Activated T-helper 2 cell treated with anti-CD3 and anti-CD28 coated beads, Interferon-gamma antibody, Interleukin-2, Interleukin-4, amounts not matched to agents 10 μg/mL and 5 μg/mL and 100 μg/mL, durations not matched to agents 14 hours and 24 hours and 36 hours (primary cell): ENCODE data around the gene DST. TPM values are rescaled to one million over a fixed set of nuclear protein-coding genes. Genes with fewer than 3 reads are reported as not detected.

Experiments used
- DNase-seq: peaks from one replicate; pipeline ENCODE4 v3.0.0; 2021; ENCODE audit warnings: low spot score
- H3K27ac Mint-ChIP-seq: one replicate; pipeline ENCODE4 v1.8.0; 2021; ENCODE audit warnings: mixed read lengths
- H3K27me3 Mint-ChIP-seq: one replicate; pipeline ENCODE4 v1.8.0; 2021; ENCODE audit warnings: low read depth, mixed read lengths
- H3K36me3 Mint-ChIP-seq: one replicate; pipeline ENCODE4 v1.8.0; 2021; ENCODE audit warnings: low read depth, mixed read lengths
- H3K4me1 Mint-ChIP-seq: one replicate; pipeline ENCODE4 v1.8.0; 2021; ENCODE audit warnings: low read depth, mixed read lengths
- H3K4me3 Mint-ChIP-seq: one replicate; pipeline ENCODE4 v1.8.0; 2021; ENCODE audit warnings: low read depth, mild to moderate bottlenecking, moderate library complexity, mixed read lengths
- H3K9me3 Mint-ChIP-seq: one replicate; pipeline ENCODE4 v1.8.0; 2021; ENCODE audit warnings: mixed read lengths
- intact Hi-C: fragments of 100-400 bp; cut with micrococcal nuclease; formaldehyde crosslinking; loops from one replicate; pipeline ENCODE4 v1.15.1; 2023
- total RNA-seq: library from RNA; stranded (reverse); gene quantifications from 2 replicates; pipeline ENCODE4 v1.2.3, GENCODE V29; 2022

The DST gene
- total RNA-seq, 1 donor from 2014 or later, result 7.2 TPM

DNA sequence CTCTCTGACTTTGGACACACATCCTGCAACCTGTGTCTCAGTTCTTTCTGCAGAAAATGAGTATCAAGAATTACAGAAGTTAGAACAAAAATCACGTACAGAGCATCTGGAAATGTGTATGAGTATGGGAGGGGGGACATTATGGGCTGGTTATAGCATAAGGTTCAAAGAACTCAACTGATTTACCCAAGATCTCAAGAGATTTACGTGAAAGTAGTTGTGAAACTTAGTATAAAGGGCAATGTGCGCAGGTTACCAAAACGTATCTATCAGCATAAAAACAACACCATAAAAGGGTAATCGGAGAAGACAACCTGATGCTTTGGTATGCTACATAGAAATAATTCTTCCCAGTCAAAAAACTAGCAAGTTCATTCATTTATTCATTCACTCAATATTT is 15.6 kb upstream of the DST start:
- peaks cover 11% of the 10 kb centered on the region for H3K4me1 Mint-ChIP-seq
- intact Hi-C loops, result no loop called here
- H3K36me3 Mint-ChIP-seq, result no peaks in the 10 kb centered on the region
- peaks cover 2% of the 10 kb centered on the region for H3K27me3 Mint-ChIP-seq
- no peak for DNase-seq
- no peaks in the 10 kb centered on the region for H3K9me3 Mint-ChIP-seq
- no peak overlapping the region for H3K27ac Mint-ChIP-seq
- H3K4me3 Mint-ChIP-seq, result no peak overlapping the region

DNA sequence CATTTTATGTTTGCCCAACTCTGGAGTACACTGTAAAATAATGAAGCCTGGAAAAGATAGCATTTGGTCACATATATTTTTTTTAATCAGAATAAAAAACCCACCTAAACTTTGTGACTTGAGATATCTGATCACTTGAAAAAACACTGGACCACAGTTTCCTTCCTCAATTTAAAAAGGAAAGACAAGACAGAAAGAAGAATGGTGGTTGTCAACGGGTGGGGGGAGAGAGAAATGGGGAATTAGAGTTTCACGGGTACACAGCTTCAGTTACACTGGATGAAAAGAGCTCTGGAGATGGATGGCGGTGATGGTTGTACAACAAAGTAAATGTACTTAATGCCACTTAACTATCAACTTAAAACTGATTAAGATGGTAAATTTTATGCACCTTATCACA is 14.7 kb upstream of the DST start:
- Mint-ChIP-seq H3K27ac (no peak overlapping the region), H3K4me3 (no peak overlapping the region), H3K36me3 (no peaks in the 10 kb centered on the region), H3K4me1 (peaks cover 11% of the 10 kb centered on the region), H3K9me3 (no peaks in the 10 kb centered on the region), H3K27me3 (peaks cover 2% of the 10 kb centered on the region)
- no peak for DNase-seq
- intact Hi-C loops, result no loop called here

DNA sequence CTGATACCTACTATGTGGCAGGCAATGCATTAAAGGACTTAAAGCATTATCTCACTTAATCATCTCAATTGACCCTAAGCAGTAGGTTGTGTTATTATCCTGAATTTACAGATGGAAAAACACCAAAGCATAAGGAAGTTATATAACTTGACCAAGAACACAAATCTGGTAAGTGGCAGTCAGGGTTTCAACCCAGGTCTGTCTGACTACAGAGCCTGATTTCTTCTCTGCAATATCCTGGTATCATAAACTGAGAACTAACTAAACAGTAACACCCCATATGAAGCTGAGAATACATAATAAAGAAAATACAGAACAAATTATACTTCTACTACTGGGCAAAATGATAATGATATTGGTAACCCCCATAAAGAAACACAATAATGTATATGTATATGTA is 13.8 kb upstream of the DST start:
- intact Hi-C loops, result no loop called here
- no peaks in the 10 kb centered on the region for H3K9me3 Mint-ChIP-seq
- no peak overlapping the region for H3K27ac Mint-ChIP-seq
- peaks cover 11% of the 10 kb centered on the region for H3K4me1 Mint-ChIP-seq
- H3K36me3 Mint-ChIP-seq, result no peaks in the 10 kb centered on the region
- no peak for DNase-seq
- H3K4me3 Mint-ChIP-seq, result no peak overlapping the region
- H3K27me3 Mint-ChIP-seq, result peaks cover 2% of the 10 kb centered on the region

GRCh38 chr6:56655996-56656395 is 13.3 kb upstream of the DST start:
- intact Hi-C loops, result no loop called here
- Mint-ChIP-seq H3K27ac (no peak overlapping the region), H3K27me3 (peaks cover 2% of the 10 kb centered on the region)

GRCh38 chr6:56655249-56655648 is 12.6 kb upstream of the DST start:
- no peak overlapping the region for H3K4me3 Mint-ChIP-seq
- no peak for DNase-seq
- no peaks in the 10 kb centered on the region for H3K36me3 Mint-ChIP-seq
- H3K27ac Mint-ChIP-seq, result no peak overlapping the region
- peaks cover 2% of the 10 kb centered on the region for H3K27me3 Mint-ChIP-seq
- peaks cover 10% of the 10 kb centered on the region for H3K4me1 Mint-ChIP-seq
- H3K9me3 Mint-ChIP-seq, result no peaks in the 10 kb centered on the region
- intact Hi-C loops, result no loop called here

More at GRCh38 chr6:56655996-56656395, 13.3 kb upstream of the DST start:
- no peaks in the 10 kb centered on the region for H3K36me3 Mint-ChIP-seq
- peaks cover 11% of the 10 kb centered on the region for H3K4me1 Mint-ChIP-seq
- H3K4me3 Mint-ChIP-seq, result no peak overlapping the region
- no peak for DNase-seq
- no peaks in the 10 kb centered on the region for H3K9me3 Mint-ChIP-seq

GRCh38 chr6:56652994-56653393 is 10.3 kb upstream of the DST start:
- H3K36me3 Mint-ChIP-seq, result no peaks in the 10 kb centered on the region
- no peaks in the 10 kb centered on the region for H3K9me3 Mint-ChIP-seq
- H3K27ac Mint-ChIP-seq, result no peak overlapping the region
- H3K4me1 Mint-ChIP-seq, result peaks cover 2% of the 10 kb centered on the region
- intact Hi-C loops, result no loop called here
- H3K27me3 Mint-ChIP-seq, result peaks cover 2% of the 10 kb centered on the region
- no peak overlapping the region for H3K4me3 Mint-ChIP-seq
- DNase-seq, result no peak

- H3K9me3 Mint-ChIP-seq, result no peaks in the 10 kb centered on the region
- H3K27ac Mint-ChIP-seq, result no peak overlapping the region
- no peak for DNase-seq
- peaks cover 2% of the 10 kb centered on the region for H3K27me3 Mint-ChIP-seq
- H3K36me3 Mint-ChIP-seq, result no peaks in the 10 kb centered on the region
- no peak overlapping the region for H3K4me3 Mint-ChIP-seq
- H3K4me1 Mint-ChIP-seq, result no peaks in the 10 kb centered on the region
- intact Hi-C loops, result no loop called here
These were observed 9.5 kb upstream of the DST start for GRCh38 chr6:56652231-56652630.

- no peaks in the 10 kb centered on the region for H3K9me3 Mint-ChIP-seq
- H3K27me3 Mint-ChIP-seq, result peaks cover 2% of the 10 kb centered on the region
- intact Hi-C loops, result no loop called here
- DNase-seq, result no peak
- no peak overlapping the region for H3K4me3 Mint-ChIP-seq
- no peaks in the 10 kb centered on the region for H3K36me3 Mint-ChIP-seq
- no peaks in the 10 kb centered on the region for H3K4me1 Mint-ChIP-seq
- H3K27ac Mint-ChIP-seq, result no peak overlapping the region
These were observed 7.5 kb upstream of the DST start for GRCh38 chr6:56650191-56650590.

DNA sequence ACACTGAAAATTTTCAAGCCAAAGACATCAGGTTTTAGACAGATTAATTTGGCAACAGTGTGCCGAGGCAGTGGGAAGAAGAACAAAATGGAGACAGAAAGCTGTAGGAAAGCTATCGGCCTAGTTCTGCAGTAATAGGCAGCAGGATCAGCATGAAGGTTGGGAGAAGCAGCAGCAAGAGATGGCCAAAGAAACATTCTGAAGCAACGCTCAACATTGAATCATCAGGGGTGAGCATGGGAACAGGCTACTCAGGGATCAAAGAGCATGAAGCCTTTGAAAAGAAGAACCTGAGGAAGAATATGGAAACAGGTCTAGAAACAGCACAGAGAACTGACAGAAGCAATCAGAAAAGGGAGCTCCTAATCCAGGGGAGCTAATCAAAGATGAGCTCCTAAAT is 7.1 kb upstream of the DST start:
- Mint-ChIP-seq H3K36me3 (no peaks in the 10 kb centered on the region), H3K4me1 (no peaks in the 10 kb centered on the region), H3K4me3 (no peak overlapping the region), H3K27me3 (peaks cover 2% of the 10 kb centered on the region), H3K27ac (no peak overlapping the region), H3K9me3 (no peaks in the 10 kb centered on the region)
- DNase-seq, result no peak
- intact Hi-C loops, result no loop called here

- Mint-ChIP-seq H3K4me1 (no peaks in the 10 kb centered on the region), H3K27me3 (peaks cover 2% of the 10 kb centered on the region), H3K27ac (no peak overlapping the region), H3K9me3 (no peaks in the 10 kb centered on the region), H3K36me3 (no peaks in the 10 kb centered on the region), H3K4me3 (no peak overlapping the region)
- no peak for DNase-seq
- intact Hi-C loops, result no loop called here
These were observed 6.5 kb upstream of the DST start for GRCh38 chr6:56649053-56649769.

DNA sequence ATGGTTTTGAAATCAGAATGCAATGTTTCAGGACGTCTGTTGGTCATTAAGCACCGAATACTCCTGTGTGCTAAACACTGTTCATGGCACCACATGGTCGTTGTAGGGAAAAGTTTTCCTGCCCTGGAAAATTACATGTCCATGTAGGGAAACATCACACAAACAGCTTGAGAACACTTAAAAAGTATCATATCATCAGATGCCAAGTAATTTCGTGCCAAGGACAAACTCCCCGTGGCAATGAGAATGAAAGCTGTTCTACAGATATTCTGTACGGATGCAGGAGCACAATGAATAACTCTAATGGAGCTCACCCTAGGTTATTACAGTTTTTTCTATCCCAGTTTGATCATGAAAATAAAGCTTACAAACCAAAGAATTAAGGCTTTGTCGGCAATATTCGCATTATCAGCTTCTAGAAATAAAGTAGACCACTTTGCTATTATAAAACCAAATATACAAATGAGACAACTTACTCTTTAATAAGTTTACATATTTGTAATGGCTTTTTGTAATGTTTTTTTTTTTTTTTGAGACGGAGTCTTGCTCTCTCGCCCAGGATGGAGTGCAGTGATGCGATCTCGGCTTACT is 4.6 kb upstream of the DST start:
- H3K27me3 Mint-ChIP-seq, result no peaks in the 10 kb centered on the region
- no peaks in the 10 kb centered on the region for H3K4me1 Mint-ChIP-seq
- H3K27ac Mint-ChIP-seq, result no peak overlapping the region
- DNase-seq, result no peak
- no peak overlapping the region for H3K4me3 Mint-ChIP-seq
- no peaks in the 10 kb centered on the region for H3K9me3 Mint-ChIP-seq
- no peaks in the 10 kb centered on the region for H3K36me3 Mint-ChIP-seq
- intact Hi-C loops, result no loop called here

DNA sequence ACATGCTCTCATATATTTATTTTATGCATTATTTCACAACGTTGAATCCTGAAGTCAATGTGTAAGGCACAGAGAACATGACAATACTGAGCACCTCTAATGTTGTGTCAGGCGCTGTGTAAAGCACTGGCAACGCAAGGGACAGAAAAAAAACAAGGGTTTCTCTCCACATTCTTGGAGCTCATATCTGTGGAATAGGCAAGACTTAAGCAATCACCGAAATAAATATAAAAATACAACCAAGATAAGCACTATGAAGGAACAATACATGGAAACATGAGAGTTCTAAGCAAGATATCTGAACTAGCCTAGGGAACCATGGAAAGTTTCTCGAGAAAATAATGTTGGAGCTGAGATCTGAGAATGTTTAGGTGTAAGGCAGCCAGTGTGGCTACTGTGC is 1.7 kb upstream of the DST start:
- Mint-ChIP-seq H3K4me3 (no peak overlapping the region), H3K4me1 (no peaks in the 10 kb centered on the region), H3K9me3 (no peaks in the 10 kb centered on the region), H3K27me3 (no peaks in the 10 kb centered on the region), H3K36me3 (no peaks in the 10 kb centered on the region), H3K27ac (no peak overlapping the region)
- DNase-seq, result no peak
- intact Hi-C loops, result no loop called here

DNA sequence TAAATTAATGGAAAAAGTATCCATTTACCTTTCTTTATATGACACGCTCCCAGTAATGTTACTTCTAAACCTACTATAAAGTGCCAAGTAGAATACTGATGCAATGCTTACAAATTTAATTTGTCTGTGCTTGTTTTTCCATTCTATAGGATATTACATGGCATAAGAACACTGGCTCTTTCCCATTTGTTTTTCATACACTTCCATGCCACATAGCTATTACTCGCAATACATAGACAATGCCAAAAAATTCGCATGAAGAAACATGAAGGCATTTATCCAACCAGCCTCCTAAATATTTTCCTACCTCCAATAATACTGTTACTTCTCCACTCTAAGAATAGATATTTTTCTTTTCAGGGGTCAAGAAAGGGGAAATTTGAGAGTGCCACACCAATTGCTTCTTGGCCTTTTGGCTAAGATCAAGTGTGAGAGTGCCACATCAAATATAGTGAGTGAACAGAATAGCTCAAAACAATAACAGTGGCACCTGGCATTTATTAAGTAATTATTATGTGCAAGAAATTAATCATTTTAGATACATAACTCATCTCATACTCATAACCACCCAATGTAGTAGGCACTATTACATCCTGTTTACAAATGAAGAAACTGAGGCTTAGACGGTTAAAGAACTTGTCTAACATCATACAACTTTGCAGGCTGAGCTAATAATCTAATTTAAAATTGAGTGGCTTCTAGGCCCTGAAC is 845 bp upstream of the DST start:
- no peaks in the 10 kb centered on the region for H3K36me3 Mint-ChIP-seq
- intact Hi-C loops, result no loop called here
- H3K9me3 Mint-ChIP-seq, result no peaks in the 10 kb centered on the region
- H3K4me1 Mint-ChIP-seq, result no peaks in the 10 kb centered on the region
- DNase-seq, result no peak
- no peak overlapping the region for H3K27ac Mint-ChIP-seq
- H3K4me3 Mint-ChIP-seq, result no peak overlapping the region
- H3K27me3 Mint-ChIP-seq, result no peaks in the 10 kb centered on the region
